Measurements from ENCODE around the gene MALAT1. TPM values are rescaled to one million over a fixed set of nuclear protein-coding genes. Genes with fewer than 3 reads are reported as not detected.
A peak's percentile ranks its signal among the peaks of the same experiment; 100 is the strongest.

The MALAT1 gene
- total RNA-seq, 4 donors from 2014 or later, result 2,194 to 20,520 (median 8,164) TPM

DNA sequence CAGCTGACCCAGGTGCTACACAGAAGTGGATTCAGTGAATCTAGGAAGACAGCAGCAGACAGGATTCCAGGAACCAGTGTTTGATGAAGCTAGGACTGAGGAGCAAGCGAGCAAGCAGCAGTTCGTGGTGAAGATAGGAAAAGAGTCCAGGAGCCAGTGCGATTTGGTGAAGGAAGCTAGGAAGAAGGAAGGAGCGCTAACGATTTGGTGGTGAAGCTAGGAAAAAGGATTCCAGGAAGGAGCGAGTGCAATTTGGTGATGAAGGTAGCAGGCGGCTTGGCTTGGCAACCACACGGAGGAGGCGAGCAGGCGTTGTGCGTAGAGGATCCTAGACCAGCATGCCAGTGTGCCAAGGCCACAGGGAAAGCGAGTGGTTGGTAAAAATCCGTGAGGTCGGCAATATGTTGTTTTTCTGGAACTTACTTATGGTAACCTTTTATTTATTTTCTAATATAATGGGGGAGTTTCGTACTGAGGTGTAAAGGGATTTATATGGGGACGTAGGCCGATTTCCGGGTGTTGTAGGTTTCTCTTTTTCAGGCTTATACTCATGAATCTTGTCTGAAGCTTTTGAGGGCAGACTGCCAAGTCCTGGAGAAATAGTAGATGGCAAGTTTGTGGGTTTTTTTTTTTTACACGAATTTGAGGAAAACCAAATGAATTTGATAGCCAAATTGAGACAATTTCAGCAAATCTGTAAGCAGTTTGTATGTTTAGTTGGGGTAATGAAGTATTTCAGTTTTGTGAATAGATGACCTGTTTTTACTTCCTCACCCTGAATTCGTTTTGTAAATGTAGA lies 1.7 kb downstream of the MALAT1 start:
- Histone ChIP-seq H3K4me1 (peaks cover 2 to 30% (median 5%) of the 10 kb centered on the region in 3 donors), H3K9me3 (no peaks in the 10 kb centered on the region)

DNA sequence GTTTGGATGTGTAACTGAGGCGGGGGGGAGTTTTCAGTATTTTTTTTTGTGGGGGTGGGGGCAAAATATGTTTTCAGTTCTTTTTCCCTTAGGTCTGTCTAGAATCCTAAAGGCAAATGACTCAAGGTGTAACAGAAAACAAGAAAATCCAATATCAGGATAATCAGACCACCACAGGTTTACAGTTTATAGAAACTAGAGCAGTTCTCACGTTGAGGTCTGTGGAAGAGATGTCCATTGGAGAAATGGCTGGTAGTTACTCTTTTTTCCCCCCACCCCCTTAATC lies 2.3 kb downstream of the MALAT1 start:
- Histone ChIP-seq H3K36me3 (peaks cover 34 to 49% of the 10 kb centered on the region in 2 donors), H3K4me3 (peak overlapping the region; percentile 74 to 97)
- WGBS, 2 donors (ENCODE audit: low coverage in 1 of 2), result 0% methylated on average over 2 of the region's 2 CpGs

More for the DNA sequence above, 1.7 kb downstream of the MALAT1 start:
- Histone ChIP-seq H3K4me3 (peak overlapping the region; percentile 74 to 97), H3K36me3 (peaks cover 28 to 44% of the 10 kb centered on the region in 2 donors), H3K27ac (peak overlapping the region; percentile 96 to 100 (median 98)), H3K27me3 (no peaks in the 10 kb centered on the region)
- TF ChIP-seq POLR2A (IDR thresholded peaks at IDR 0.05) (peak; percentile 66 to 84), POLR2AphosphoS5 (IDR thresholded peaks at IDR 0.05) (peak; percentile 92), EP300 (IDR thresholded peaks at IDR 0.05) (no peak)
- TF ChIP-seq, protein P1, sequence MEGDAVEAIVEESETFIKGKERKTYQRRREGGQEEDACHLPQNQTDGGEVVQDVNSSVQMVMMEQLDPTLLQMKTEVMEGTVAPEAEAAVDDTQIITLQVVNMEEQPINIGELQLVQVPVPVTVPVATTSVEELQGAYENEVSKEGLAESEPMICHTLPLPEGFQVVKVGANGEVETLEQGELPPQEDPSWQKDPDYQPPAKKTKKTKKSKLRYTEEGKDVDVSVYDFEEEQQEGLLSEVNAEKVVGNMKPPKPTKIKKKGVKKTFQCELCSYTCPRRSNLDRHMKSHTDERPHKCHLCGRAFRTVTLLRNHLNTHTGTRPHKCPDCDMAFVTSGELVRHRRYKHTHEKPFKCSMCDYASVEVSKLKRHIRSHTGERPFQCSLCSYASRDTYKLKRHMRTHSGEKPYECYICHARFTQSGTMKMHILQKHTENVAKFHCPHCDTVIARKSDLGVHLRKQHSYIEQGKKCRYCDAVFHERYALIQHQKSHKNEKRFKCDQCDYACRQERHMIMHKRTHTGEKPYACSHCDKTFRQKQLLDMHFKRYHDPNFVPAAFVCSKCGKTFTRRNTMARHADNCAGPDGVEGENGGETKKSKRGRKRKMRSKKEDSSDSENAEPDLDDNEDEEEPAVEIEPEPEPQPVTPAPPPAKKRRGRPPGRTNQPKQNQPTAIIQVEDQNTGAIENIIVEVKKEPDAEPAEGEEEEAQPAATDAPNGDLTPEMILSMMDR (IDR thresholded peaks at IDR 0.05), result peak in 1 of 4 experiments; percentile 12
- no peak for ATAC-seq
- 0% methylated on average over 20 of the region's 20 CpGs for WGBS, 2 donors (ENCODE audit: low coverage in 1 of 2)

DNA sequence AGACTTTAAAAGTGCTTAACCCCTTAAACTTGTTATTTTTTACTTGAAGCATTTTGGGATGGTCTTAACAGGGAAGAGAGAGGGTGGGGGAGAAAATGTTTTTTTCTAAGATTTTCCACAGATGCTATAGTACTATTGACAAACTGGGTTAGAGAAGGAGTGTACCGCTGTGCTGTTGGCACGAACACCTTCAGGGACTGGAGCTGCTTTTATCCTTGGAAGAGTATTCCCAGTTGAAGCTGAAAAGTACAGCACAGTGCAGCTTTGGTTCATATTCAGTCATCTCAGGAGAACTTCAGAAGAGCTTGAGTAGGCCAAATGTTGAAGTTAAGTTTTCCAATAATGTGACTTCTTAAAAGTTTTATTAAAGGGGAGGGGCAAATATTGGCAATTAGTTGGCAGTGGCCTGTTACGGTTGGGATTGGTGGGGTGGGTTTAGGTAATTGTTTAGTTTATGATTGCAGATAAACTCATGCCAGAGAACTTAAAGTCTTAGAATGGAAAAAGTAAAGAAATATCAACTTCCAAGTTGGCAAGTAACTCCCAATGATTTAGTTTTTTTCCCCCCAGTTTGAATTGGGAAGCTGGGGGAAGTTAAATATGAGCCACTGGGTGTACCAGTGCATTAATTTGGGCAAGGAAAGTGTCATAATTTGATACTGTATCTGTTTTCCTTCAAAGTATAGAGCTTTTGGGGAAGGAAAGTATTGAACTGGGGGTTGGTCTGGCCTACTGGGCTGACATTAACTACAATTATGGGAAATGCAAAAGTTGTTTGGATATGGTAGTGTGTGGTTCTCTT lies 2.8 kb downstream of the MALAT1 start:
- TF ChIP-seq EP300 (IDR thresholded peaks at IDR 0.05) (no peak), POLR2AphosphoS5 (IDR thresholded peaks at IDR 0.05) (peak; percentile 85), POLR2A (IDR thresholded peaks at IDR 0.05) (peak; percentile 27 to 68)
- TF ChIP-seq, protein P1 (IDR thresholded peaks at IDR 0.05), result peak in 1 of 4 experiments; percentile 7
- Histone ChIP-seq H3K36me3 (peaks cover 34 to 55% of the 10 kb centered on the region in 2 donors), H3K9me3 (no peaks in the 10 kb centered on the region)

More for the DNA sequence above, 2.3 kb downstream of the MALAT1 start:
- TF ChIP-seq POLR2AphosphoS5 (IDR thresholded peaks at IDR 0.05) (no peak), POLR2A (IDR thresholded peaks at IDR 0.05) (no peak), EP300 (IDR thresholded peaks at IDR 0.05) (no peak)
- TF ChIP-seq, protein P1 (IDR thresholded peaks at IDR 0.05), result no peak
- no peak for ATAC-seq
- no peaks in the 10 kb centered on the region for H3K27me3 ChIP-seq
- peaks cover 0 to 30% (median 5%) of the 10 kb centered on the region in 3 donors for H3K4me1 ChIP-seq
- H3K9me3 ChIP-seq, result no peaks in the 10 kb centered on the region
- H3K27ac ChIP-seq, result peak overlapping the region; percentile 96 to 100 (median 98)

DNA sequence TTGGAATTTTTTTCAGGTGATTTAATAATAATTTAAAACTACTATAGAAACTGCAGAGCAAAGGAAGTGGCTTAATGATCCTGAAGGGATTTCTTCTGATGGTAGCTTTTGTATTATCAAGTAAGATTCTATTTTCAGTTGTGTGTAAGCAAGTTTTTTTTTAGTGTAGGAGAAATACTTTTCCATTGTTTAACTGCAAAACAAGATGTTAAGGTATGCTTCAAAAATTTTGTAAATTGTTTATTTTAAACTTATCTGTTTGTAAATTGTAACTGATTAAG lies 3.4 kb downstream of the MALAT1 start:
- peaks cover 7 to 30% (median 7%) of the 10 kb centered on the region in 3 donors for H3K4me1 ChIP-seq
- H3K27me3 ChIP-seq, result no peaks in the 10 kb centered on the region
- H3K27ac ChIP-seq, result peak overlapping the region; percentile 96 to 100 (median 98)
- H3K9me3 ChIP-seq, result no peaks in the 10 kb centered on the region
- H3K4me3 ChIP-seq, result peak overlapping the region; percentile 74 to 97
- H3K36me3 ChIP-seq, result peaks cover 34 to 58% of the 10 kb centered on the region in 2 donors
- TF ChIP-seq POLR2AphosphoS5 (IDR thresholded peaks at IDR 0.05) (no peak), POLR2A (IDR thresholded peaks at IDR 0.05) (no peak), EP300 (IDR thresholded peaks at IDR 0.05) (no peak)
- TF ChIP-seq, protein P1 (IDR thresholded peaks at IDR 0.05), result no peak
- no peak for ATAC-seq

More for the DNA sequence above, 2.8 kb downstream of the MALAT1 start:
- Histone ChIP-seq H3K4me3 (peak overlapping the region; percentile 74 to 97), H3K27ac (peak overlapping the region; percentile 96 to 100 (median 98)), H3K27me3 (no peaks in the 10 kb centered on the region), H3K4me1 (peaks cover 3 to 30% (median 7%) of the 10 kb centered on the region in 3 donors)
- ATAC-seq, result no peak
- WGBS, 2 donors (ENCODE audit: low coverage in 1 of 2), result 0% methylated on average over 3 of the region's 3 CpGs
